ENCODE data around the gene TMEM213.

Gene TMEM213

DNA sequence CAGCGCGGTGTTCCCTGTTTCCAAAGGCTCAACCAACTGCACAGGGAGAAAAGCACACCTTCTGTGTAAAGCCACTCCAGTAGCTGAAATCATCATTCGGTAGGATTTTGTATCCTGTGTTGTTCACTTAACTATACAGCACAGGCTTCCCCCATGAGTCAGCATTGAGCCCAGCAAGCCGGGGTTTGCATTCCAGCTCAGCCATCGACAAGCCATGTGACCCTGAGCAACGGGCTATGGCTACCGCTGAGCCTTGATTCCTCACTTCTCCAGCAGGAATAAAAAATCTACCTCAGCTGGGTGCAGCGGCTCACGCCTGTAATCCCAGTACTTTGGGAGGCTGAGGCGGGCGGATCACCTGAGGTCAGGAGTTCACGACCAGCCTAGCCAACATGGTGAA is 44.3 kb downstream of the TMEM213 start:
- DNase-seq (ENCODE audit: low read depth in 2 of 2): no peak

DNA sequence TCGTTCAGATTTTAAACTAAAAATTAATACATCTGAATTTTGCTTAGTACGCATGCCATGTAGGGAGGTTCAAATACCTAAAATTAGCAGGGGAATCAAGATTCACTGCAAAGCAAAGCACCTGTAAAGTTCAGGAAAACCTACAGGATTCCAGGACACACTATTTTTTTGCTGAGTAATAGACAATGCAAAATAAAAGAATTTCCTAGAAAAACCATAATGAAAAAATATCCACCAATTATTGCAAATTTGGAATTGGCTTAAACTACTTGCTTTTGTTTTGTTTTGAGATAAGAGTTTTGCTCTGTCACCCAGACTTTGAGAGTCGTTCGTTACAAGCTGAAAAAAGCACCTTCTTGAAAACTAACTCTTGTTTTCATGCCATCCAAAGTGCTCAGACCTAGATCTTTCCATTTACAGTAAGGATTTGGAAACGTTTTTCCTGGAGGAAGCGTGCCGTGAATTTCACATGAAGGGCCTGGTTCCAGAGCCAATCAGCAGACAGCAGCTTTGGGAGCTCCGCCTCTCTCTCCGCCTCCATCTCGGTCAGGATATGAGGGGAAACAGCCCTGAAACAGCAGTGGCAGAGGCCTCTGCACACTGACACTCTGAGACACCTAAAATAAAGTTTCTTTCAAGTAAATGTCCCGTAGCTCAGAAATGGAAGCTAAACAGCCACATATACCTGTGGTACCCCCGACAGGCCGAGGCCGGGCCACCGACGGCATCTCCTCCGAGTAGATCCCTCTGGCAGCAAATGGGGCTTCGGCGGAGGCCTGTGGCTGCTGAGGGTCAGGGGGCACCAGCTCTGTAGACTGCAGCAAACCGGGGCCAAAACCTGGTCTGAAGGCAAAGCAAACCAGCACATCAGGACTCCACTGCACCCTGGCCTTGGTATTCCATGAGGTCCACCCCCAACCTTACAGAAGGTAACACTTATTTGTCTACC is 46.1 kb downstream of the TMEM213 start:
- DNase-seq (ENCODE audit: low read depth in 2 of 2): no peak

DNA sequence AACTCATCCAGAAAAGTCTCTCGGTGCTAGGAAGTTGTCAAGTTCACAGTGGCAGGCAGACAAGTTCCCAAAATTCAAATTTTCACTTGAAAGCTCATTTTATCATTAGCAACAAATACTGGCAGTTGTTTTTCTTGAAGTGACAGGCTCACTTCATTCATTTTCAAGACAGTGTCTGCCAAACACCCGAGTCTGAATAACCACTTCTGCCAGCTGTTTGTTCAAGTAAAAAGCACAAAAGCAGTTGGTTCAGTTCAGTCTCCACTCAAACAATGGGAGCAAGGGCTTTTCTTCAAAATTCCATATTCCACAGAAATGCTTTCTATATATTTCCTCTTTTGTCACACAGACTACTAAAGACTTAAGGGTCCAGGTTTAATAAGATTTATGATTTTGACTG is 47.9 kb downstream of the TMEM213 start:
- no peak for DNase-seq (ENCODE audit: low read depth in 2 of 2)

DNA sequence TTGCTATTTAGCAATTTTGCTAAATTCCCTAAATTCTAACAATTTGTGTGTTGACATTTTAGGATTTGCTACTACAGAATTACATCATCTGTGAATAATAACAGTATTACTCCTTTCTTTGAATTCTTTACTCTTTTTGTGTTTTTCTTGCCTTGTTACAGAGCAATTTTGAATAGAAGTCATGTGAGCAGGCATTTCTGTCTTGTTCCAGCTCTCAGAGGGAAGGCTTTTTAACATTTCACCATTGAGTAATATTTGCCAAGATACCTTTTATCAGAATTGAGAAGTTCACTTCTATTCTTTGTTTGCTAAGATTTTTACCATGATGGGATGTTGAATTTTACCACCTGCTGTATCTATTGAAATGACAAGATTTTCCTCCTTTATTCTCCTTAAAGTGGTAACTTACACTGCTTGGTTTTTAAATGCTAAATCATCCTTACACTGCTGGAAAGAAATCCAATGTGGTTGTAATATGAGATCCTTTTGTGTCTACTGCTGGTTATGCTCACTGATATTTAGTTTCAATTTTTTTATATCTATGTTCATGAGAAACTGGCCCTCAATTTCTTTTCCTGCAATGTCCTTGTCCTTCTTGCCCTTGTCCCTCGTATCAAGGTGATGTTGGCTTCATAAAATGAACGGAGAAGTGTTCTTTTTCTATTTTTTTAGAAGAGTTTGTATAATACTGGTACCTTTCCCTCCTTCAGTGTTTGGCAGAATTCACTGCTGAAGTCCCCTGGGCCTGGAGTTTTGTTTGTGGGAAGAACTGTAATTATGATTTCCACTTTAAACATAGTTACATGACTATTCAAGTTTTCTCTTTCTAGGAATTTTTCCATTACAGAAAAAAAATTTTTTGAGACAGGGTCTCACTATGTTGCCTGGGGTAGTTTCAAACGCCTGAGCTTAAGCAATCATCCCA is 50.5 kb downstream of the TMEM213 start:
- no peak for DNase-seq (ENCODE audit: low read depth in 2 of 2)

DNA sequence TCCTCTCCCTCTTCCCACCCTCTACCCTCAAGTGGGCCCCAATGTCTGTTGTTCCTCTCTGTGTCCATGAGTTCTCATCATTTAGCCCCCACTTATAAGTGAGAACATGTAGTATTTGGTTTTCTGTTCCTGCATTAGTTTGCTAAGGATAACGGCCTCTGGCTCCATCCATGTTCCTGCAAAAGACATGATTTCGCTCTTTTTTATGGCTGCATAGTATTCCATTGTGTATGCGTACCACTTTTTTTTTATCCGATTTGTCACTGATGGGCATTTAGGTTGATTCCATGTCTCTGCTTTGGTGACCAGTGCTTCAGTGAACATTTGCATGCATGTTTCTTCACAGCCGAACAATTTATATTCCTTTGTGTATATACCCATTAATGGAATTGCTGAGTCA is 51.9 kb downstream of the TMEM213 start:
- no peak for DNase-seq (ENCODE audit: low read depth in 2 of 2)

DNA sequence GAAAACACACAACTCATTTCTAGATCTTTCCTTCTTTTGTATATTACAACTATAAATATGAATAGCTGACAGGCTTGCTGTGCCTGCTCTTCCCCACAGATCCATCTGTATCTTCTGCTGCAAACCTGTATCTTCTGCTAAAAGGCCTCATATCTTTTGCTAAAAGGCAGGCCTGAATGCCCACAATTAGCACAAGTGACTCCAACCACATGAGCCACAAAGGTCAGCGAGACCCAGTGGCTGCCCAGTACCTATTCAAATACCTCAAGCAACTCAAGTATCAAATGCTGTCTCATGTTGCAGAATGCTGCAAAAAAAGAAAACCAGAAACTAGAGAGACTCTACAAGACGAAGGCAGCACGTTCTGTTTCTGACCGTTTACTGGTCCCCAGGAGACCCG is 54.7 kb downstream of the TMEM213 start:
- DNase-seq (ENCODE audit: low read depth in 2 of 2): no peak

DNA sequence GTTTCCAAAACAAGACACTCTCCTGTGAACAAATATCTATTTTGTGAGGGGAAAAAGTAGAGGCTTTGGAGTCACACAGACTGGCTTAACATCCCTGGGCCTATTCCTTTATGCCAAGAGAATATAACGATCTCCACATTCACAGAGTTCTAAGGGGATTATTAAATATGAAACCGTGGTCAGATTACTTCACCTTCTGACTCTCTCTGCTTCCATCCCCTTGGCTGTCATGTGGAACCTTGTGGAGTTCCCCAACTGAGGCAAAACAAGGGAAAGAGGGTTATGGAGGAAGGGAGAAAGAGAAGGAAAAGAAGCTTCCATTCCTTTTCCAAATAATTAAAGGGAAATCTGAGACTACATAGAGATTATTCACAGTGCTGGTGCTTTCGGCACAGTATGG is 55.7 kb downstream of the TMEM213 start:
- DNase-seq (ENCODE audit: low read depth in 2 of 2): no peak

DNA sequence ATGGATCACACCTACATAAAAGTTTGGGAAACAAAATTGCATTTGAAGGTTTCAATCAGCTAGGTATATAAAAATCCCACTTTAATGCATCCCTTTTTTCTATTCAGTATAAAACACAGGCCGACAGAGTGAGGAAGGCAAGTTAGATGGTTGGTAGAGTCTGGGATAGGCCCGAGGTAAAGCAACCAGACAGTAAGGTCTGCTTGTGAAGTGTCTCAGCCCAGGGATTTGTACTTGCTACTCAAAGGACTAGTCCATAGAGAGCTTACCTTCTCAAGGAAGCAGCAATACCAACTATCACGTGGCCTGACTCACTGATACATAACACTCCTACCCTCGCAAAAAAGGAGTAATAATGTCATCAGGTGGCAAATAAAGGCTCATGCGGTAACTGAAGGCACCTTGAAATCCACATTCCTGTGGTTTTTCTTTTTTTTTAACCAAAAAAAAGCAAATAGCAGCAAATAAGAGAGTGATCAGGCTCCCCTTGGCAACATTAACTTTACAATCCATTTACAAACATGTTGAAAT is 56.4 kb downstream of the TMEM213 start:
- DNase-seq (ENCODE audit: low read depth in 2 of 2): no peak

DNA sequence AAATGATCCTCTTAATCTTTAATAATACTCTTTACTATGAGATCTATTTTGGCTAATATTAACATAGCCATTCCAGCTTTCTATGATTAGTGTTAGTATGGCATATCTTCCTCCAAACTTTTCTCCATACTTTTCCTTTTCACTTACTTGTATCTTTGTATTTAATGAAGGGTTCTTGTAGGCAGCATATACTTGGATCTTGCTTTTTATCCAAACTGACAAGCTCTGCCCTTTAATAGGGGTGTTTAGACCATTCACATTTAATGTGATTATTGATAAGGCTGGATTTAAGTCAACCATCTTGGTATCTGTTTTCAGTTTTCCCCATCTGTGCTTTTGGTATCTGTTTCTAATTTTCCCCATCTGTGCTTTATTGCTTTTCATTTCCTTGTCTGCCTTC is 59.9 kb downstream of the TMEM213 start:
- DNase-seq (ENCODE audit: low read depth in 2 of 2): no peak

DNA sequence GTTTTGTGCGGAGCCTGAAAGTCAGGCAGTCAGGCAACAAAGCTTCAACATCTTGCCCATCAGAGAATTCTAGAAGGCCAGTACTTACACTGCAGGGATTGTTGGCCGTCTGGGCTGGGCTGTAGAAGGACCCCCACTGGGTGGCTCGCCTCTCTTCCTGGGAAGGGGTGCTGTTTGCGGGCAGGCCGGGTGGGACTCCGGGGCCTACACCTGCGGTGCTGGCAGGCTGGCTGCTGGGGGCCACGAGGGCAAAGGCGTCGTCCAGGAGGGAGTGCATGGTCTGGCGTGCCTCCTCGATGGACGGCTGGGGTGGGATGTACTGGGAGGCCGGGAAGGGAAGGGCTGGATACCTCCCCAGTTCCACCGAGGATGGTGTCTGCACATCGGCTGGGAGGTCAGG is 63.3 kb downstream of the TMEM213 start:
- no peak for DNase-seq (ENCODE audit: low read depth in 2 of 2)

DNA sequence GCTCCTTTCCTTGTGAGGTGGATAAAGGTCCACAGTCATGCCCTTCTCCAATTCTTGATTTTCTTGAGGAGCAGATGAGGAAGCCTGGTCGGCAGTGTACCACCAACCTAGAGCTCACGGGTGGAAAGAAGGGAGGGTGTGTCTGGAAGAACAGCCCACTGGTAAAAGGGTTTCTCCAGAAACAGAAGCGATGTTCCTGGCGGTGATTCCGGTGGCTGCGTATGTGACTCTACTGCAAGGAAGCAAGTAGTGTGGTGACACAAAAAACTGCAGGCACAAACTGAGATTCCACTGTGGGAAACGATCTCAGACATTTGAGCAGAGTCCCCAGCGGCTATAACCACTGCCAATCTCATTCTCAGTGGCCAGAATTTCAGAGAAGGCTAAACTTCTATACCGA is 66.1 kb downstream of the TMEM213 start:
- no peak for DNase-seq (ENCODE audit: low read depth in 2 of 2)

DNA sequence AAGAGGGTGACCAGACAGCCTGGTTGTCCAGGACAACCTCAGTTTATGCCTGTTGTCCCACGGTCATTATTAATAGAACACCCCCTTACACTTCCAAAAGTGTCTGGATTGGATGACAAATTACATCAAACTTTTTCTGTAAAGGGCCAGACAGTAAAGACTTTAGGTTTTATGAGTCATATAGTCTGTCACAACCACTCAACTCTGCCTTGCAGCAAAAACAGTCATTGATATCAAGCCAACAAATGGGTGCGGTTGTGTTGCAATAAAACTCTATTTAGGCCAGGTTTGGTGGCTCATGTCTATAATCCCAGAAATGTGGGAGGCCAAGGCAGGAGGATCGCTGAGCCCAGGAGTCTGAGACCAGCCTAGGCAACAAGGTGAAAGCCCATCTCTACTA is 66.9 kb downstream of the TMEM213 start:
- no peak for DNase-seq (ENCODE audit: low read depth in 2 of 2)

DNA sequence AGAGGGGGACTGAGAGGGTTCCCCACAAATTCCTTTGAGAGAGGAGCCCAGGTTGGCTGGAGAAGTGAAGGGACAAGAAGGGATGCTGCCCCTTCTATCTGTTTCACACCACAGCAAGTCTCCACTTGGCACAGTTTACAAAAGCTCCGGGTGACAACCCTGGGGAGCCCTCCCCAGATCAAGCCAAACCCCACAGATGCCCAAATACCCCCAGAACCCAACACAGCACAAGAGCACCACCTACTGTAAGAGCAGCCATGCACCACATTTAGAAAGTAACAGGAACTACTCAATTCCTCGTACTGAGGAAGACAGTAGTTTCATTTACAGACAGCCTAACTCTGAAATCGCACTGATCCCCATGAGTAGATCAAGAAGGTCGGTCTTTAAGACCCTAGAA is 68.0 kb downstream of the TMEM213 start:
- DNase-seq (ENCODE audit: low read depth in 2 of 2): peak in 1 of 2 donors; percentile 31

DNA sequence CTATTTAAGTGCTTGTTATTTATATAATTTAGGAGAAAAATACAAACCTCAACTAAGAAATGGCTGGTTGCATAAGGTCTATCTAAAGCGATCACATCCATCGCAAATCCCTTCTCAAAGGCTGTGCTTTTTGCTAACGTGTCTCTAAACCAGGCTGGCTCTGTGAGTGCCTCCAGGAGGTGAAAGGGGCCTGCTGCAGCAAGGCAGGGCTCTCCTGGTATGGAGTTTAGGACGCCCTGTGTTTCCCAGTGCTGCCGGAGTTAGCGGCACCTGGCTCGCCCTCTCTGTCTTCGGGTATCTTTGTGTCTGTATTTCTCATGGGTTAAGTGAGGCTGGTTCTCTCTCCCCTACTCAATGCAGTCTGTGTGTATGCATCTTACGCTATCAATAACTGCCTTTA is 68.6 kb downstream of the TMEM213 start:
- DNase-seq (ENCODE audit: low read depth in 2 of 2): no peak

DNA sequence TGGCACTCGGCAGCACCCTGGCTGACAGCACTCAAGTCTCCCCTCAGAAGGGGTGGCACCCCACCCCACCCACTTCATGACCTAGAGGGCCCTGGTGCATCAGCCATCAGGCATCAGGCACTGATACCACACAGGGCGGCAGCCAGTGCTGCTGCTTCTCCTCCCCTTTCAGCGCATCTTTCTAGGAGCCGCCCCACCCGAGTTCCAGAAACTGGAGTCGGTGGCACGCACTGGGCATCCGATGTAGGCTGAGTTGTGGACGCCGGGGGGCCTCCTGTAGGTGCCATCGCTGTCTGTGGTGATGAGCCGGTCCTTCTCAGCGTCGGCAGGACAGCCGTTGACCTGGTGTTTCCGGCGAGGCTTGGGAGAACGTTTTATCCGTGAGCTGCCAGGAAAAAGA is 70.0 kb downstream of the TMEM213 start:
- no peak for DNase-seq (ENCODE audit: low read depth in 2 of 2)

DNA sequence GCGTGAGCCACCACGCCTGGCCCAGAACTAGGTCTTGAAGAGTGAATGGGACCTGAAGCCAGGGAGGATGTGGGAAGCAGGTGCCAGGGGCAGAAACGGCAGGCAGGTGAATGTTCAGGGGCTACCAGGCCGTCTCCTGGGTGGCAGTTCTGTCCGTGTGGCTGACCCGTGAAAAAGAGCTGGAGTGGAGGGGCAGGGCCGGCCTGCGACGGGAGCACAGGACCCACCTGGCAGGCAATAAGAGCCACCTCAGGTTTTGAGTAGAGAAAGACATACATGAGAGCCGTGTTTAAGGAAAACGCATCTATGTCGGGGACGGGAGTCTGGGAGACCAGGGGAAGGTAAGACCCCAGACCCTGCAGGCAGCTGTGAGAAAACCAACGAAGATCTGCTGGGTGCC is 70.9 kb downstream of the TMEM213 start:
- no peak for DNase-seq (ENCODE audit: low read depth in 2 of 2)

DNA sequence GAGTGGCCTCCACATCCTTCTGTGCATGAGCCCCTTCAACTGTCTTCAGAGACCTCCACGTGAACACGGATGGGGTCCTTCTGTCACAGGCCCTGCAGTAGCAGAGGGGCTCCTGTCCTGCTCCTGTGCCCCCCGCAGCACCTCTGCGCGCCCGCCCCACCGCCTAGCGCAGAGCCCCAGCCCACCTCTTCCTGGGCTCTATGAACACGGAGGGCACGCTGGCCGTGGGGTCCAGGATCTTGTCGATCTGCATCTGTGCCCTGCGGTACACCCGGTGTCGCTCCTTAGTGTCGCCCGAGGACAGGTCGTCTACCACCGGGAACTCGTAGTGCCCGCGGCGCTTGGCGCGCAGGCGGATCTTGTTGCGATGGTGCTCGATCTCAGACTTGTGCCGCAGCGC is 71.6 kb downstream of the TMEM213 start:
- no peak for DNase-seq (ENCODE audit: low read depth in 2 of 2)

DNA sequence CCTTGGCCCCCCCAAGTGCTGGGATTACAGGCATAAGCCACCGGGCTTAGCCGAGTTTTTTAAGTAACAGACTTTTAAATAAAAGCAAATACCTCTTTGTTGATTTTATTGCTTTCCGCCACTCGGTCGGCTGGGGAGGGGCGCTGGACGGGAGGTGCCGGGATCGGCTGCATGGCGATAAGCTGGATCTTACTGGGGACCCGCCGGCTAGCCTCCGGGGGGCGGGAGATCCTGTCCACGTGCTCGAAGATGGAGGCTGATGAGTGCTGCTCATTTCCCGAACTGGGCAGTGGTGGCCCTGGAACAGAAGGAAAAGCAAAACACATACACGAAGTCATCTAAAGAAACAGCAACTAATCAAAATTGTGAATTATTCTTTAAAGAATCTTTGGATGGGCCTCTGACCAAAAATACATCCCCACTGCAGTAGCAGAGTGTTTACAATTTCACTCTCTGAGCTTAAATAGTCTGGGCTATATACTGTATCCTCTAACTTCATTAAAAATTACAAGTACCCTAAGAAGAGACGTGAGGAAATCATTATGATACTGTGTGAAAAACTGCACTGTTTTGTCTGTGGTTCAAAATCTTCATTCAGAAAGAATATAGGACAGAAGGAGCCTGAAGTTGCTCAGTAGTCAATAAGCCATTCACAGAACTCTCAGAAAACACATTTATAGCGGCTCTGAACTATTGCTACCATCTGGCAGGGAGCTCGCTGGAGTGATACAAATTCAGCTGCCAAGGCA is 73.4 kb downstream of the TMEM213 start:
- DNase-seq (ENCODE audit: low read depth in 2 of 2): no peak

DNA sequence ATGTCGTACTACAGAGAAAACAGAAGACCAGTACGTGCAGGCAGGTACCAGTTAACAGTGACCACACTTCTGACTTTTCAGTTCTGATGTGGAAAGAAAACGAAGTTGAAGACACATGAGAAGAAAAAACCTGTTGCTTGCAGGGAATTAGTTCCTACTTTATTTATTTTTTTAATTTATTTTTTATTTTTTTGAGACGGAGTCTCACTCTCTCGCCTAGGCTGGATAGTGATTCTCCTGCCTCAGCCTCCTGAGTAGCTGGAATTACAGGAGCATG is 74.0 kb downstream of the TMEM213 start:
- no peak for DNase-seq (ENCODE audit: low read depth in 2 of 2)

DNA sequence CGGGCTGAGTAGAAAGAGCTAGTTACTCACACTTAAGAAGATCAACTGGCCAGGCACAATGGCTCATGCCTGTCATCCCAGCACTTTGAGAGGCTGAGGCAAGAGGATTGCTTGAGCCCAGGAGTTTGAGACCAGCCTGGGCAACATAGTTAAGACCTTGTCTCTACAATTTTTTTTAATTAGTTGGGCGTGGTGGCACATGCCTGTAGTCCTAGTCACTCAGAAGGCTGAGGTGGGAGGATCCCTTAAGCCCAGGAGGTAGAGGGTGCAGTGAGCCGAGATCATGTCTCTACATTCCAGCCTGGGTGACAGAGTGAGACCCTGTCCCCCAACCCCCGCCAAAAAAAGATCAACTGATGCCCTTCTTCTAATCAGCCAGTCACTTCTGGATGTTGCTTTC is 74.8 kb downstream of the TMEM213 start:
- no peak for DNase-seq (ENCODE audit: low read depth in 2 of 2)

DNA sequence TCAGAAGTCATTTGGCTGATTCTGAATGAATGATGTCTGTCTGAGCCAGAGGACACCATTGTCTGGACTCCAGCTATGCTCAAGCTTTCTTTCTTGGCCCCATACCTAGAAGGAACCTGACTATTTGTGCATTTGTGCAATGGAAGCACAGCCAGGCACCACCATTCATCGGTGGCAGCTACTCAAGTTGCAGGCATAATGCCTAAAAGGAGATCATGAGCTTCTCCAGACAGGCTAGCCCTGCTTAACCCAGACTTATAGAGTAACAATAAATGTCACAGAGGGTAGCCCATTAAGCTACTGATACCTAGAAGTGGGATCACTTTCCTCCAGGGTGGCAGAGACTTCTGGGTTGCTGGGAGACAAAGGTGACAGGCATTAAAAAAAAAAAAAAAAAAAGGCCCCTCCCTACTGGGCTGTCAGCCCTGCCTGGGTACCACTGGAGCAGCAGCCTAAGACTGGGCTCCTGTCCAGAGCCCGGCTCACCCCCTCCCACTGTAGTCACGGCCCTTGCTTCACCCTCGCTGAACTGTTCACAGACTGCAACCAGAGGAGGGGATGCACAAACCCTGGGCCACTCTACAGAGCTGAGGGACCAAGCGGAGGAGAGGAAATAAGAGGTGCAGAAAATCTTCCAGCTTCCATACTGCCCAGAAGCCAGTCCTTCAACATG is 75.6 kb downstream of the TMEM213 start:
- DNase-seq (ENCODE audit: low read depth in 2 of 2): no peak
